Measurements from ENCODE around the gene PCDHGB5.
"Not testable (repeated sequence)": the region's sequence is repeated elsewhere in the genome, so short reads cannot be mapped to it uniquely, and the experiment has no call there.

The PCDHGB5 gene

DNA sequence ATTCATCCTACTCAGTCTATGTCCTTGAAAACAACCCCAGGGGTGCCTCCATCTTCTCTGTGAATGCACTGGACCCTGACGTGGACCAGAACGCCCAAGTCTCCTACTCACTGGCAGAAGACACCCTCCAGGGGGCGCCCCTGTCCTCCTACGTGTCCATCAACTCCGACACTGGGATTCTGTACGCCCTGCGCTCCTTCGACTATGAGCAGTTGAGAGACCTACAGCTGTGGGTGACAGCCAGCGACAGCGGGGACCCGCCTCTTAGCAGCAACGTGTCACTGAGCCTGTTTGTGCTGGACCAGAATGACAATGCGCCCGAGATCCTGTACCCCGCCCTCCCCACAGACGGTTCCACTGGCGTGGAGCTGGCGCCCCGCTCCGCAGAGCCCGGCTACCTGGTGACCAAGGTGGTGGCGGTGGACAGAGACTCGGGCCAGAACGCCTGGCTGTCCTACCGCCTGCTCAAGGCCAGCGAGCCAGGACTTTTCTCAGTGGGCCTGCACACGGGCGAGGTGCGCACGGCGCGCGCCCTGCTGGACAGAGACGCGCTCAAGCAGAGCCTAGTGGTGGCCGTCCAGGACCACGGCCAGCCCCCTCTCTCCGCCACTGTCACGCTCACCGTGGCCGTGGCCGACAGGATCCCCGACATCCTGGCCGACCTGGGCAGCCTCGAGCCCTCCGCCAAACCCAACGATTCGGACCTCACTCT lies 22.1 kb upstream of the PCDHGB5 start:
- DNase-seq (ENCODE audit: low read depth in 2 of 3, low spot score in 2 of 3) = not testable (repeated sequence)

DNA sequence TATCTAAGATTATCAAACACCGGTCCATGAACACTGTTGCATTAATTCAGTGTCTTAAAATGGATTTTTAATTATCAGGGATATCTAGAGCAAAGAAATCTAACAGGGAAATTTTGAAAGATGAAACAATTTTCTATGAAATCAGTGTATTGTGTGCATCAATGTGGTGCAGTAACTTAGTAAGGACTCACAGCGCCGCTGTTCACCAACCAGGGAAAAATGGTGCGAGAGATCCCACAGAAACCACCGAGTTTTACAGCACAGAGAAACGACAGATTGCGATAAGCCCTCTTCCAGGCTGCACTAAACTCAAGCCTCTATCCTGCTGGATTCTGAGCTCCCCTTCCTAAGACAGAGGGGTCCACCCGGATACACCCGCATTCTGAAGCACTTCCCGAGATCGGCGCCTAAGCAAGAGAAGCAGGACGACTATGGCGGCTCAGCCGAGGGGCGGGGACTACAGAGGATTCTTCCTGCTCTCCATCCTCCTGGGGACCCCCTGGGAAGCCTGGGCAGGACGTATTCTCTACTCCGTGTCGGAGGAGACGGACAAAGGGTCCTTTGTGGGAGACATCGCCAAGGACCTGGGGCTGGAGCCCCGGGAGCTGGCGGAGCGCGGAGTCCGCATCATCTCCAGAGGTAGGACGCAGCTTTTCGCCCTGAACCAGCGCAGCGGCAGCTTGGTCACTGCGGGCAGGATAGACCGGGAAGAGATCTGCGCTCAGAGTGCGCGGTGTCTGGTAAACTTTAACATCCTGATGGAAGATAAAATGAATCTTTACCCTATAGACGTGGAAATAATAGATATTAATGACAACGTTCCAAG lies 15.1 kb upstream of the PCDHGB5 start, which contains the start of gene PCDHGA7:
Gene PCDHGA7 (plus strand): TSS at position 274 of the 826 bp plus-strand sequence. CDS start 158 bp downstream, at position 432.
- DNase-seq (ENCODE audit: low read depth in 2 of 3, low spot score in 2 of 3) = no peak

- no peak for DNase-seq (ENCODE audit: low read depth in 2 of 3, low spot score in 2 of 3)
Measured at GRCh38 chr5:141383345-141383744, 14.4 kb upstream of the PCDHGB5 start.

DNA sequence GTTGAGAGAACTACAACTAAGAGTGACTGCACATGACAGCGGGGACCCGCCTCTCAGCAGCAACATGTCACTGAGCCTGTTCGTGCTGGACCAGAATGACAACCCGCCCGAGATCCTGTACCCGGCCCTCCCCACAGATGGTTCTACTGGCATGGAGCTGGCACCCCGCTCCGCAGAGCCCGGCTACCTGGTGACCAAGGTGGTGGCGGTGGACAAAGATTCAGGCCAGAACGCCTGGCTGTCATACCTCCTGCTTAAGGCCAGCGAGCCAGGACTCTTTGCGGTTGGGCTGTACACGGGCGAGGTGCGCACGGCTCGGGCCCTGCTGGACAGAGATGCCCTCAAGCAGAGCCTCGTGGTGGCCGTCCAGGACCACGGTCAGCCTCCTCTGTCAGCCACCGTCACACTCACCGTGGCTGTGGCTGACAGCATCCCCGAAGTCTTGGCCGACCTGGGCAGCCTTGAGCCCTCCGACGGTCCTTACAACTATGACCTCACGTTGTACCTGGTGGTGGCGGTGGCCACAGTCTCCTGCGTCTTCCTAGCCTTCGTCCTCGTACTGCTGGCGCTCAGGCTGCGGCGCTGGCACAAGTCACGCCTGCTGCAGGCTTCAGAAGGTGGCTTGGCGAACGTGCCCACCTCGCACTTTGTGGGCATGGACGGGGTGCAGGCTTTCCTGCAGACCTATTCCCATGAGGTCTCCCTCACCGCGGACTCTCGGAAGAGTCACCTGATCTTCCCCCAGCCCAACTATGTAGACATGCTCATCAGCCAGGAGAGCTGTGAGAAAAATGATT lies 13.1 kb upstream of the PCDHGB5 start:
- no peak for DNase-seq (ENCODE audit: low read depth in 2 of 3, low spot score in 2 of 3)

- DNase-seq (ENCODE audit: low read depth in 2 of 3, low spot score in 2 of 3) = not testable (repeated sequence)
Measured at GRCh38 chr5:141387557-141388311, 10.0 kb upstream of the PCDHGB5 start, which contains the start of gene PCDHGB4. PCDHGB4 (plus strand) TSS chr5:141387698; CDS start chr5:141387885, 187 bp downstream.

- no peak for DNase-seq (ENCODE audit: low read depth in 2 of 3, low spot score in 2 of 3)
Measured at GRCh38 chr5:141388661-141389060, 9.1 kb upstream of the PCDHGB5 start.

DNA sequence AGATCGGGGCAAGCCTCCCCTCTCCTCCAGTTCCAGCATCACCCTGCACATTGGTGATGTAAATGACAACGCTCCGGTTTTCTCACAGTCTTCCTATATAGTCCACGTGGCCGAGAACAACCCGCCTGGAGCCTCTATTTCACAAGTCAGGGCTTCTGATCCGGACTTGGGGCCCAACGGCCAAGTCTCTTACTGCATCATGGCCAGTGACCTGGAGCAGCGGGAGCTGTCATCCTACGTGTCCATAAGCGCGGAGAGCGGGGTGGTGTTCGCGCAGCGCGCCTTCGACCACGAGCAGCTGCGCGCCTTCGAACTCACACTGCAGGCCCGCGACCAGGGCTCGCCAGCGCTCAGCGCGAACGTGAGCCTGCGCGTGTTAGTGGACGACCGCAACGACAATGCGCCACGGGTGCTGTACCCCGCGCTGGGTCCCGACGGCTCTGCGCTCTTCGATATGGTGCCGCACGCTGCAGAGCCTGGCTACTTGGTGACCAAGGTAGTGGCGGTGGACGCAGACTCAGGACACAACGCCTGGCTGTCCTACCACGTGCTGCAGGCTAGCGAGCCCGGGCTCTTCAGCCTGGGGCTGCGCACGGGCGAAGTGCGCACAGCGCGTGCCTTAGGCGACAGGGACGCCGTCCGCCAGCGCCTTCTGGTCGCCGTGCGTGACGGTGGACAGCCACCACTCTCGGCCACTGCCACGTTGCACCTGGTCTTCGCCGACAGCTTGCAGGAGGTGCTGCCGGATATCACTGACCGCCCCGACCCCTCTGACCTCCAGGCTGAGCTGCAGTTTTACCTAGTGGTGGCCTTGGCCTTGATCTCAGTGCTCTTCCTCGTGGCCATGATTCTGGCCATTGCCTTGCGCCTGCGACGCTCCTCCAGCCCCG lies 8.3 kb upstream of the PCDHGB5 start:
- no peak for DNase-seq (ENCODE audit: low read depth in 2 of 3, low spot score in 2 of 3)

DNA sequence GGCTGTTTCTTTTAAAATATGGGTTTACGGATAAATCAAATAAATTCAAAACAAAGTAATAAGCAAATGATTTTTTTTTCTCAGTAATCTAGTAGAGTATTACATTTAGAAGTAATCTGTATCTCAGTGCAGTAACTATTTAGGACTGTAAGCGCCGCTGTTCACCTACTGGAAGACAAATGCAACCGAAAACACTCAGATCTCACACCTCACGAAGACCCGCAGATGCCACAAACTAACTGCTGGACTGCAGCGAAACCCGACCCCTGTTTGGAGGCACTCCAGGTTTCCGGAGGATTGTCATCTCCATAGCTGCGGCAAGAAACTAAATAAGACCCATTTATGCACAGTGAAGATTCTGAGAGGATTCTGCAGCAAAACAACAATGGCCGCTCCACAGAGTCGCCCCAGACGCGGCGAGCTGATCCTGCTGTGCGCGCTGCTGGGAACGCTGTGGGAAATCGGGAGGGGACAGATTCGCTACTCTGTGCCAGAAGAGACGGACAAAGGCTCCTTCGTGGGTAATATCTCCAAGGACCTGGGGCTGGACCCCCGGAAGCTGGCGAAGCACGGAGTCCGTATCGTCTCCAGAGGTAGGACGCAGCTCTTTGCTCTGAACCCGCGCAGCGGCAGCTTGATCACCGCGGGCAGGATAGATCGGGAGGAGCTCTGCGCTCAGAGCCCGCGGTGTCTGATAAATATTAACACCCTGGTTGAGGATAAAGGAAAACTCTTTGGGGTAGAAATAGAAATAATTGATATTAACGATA lies 5.1 kb upstream of the PCDHGB5 start, which contains the start of gene PCDHGA8:
Gene PCDHGA8 (plus strand): TSS at position 205 of the 770 bp plus-strand sequence. CDS start 181 bp downstream, at position 386.
- DNase-seq (ENCODE audit: low read depth in 2 of 3, low spot score in 2 of 3) = no peak

DNA sequence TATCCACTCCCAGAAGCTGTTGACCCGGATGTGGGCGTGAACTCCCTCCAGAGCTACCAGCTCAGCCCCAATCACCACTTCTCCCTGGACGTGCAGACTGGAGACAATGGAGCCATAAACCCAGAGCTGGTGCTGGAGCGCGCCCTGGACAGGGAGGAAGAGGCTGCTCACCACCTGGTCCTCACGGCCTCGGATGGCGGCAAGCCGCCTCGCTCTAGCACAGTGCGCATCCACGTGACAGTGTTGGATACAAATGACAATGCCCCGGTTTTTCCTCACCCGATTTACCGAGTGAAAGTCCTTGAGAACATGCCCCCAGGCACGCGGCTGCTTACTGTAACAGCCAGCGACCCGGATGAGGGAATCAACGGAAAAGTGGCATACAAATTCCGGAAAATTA lies 4.5 kb upstream of the PCDHGB5 start:
- no peak for DNase-seq (ENCODE audit: low read depth in 2 of 3, low spot score in 2 of 3)

DNA sequence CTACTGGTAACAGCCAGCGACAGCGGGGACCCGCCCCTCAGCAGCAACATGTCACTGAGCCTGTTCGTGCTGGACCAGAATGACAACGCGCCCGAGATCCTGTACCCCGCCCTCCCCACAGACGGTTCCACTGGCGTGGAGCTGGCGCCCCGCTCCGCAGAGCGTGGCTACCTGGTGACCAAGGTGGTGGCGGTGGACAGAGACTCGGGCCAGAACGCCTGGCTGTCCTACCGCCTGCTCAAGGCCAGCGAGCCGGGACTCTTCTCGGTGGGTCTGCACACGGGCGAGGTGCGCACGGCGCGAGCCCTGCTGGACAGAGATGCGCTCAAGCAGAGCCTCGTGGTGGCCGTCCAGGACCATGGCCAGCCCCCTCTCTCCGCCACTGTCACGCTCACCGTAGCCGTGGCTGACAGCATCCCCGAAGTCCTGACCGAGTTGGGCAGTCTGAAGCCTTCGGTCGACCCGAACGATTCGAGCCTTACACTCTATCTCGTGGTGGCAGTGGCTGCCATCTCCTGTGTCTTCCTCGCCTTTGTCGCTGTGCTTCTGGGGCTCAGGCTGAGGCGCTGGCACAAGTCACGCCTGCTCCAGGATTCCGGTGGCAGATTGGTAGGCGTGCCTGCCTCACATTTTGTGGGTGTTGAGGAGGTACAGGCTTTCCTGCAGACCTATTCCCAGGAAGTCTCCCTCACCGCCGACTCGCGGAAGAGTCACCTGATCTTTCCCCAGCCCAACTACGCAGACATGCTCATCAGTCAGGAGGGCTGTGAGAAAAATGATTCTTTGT lies 3.2 kb upstream of the PCDHGB5 start:
- DNase-seq (ENCODE audit: low read depth in 2 of 3, low spot score in 2 of 3) = not testable (repeated sequence)

DNA sequence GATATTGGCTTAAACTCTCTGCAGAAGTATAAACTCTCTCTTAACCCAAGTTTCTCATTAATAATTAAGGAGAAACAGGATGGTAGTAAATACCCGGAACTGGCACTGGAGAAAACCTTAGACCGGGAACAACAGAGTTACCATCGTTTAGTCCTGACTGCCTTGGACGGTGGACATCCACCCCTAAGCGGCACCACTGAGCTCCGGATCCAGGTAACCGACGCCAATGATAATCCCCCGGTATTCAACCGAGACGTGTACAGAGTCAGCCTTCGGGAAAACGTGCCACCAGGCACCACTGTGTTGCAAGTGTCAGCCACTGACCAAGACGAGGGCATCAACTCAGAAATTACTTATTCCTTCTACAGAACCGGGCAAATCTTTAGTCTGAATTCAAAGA lies 861 bp downstream of the PCDHGB5 start:
- DNase-seq (ENCODE audit: low read depth in 2 of 3, low spot score in 2 of 3) = no peak

GRCh38 chr5:141399555-141400258 lies 2.0 kb downstream of the PCDHGB5 start:
- no peak for DNase-seq (ENCODE audit: low read depth in 2 of 3, low spot score in 2 of 3)

GRCh38 chr5:141402553-141403243 lies 5.0 kb downstream of the PCDHGB5 start, which contains the start of gene PCDHGA9:
PCDHGA9 (plus strand) TSS chr5:141402778; CDS start chr5:141402953, 175 bp downstream.
- DNase-seq (ENCODE audit: low read depth in 2 of 3, low spot score in 2 of 3) = no peak

- no peak for DNase-seq (ENCODE audit: low read depth in 2 of 3, low spot score in 2 of 3)
Measured at GRCh38 chr5:141403387-141403786, 5.6 kb downstream of the PCDHGB5 start.

DNA sequence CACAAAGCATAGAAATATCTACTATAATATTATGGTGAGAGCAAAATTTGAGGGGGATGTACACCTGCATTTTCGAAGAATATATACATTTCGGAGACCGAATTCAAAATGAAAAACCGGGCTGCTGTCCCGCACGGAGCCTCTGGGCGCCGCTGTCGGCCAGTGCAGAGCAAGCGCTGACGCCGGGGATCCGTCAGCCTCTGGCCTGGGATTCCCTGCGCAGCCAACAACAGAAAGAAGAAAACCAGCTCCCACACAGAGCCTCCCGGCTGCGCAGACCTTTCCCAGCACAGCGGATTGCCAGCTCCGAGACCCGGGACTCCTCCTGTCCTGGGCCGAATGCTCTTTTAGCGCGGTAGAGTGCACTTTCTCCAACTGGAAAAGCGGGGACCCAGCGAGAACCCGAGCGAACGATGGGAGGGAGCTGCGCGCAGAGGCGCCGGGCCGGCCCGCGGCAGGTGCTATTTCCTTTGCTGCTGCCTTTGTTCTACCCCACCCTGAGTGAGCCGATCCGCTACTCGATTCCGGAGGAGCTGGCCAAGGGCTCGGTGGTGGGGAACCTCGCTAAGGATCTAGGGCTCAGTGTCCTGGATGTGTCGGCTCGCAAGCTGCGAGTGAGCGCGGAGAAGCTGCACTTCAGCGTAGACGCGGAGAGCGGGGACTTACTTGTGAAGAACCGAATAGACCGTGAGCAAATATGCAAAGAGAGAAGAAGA lies 10.2 kb downstream of the PCDHGB5 start, which contains the start of gene PCDHGB6:
Gene PCDHGB6 (plus strand): TSS at position 232 of the 716 bp plus-strand sequence. CDS start 182 bp downstream, at position 414.
- DNase-seq (ENCODE audit: low read depth in 2 of 3, low spot score in 2 of 3) = not testable (repeated sequence)

Data from activated CD8-positive, alpha-beta memory T cell treated with anti-CD3 and anti-CD28 coated beads for 48 hours (primary cell).